Esophagus (tissue), 2 donors: ENCODE measurements around the gene KCNK1. TPM values are rescaled to one million over a fixed set of nuclear protein-coding genes. Genes with fewer than 3 reads are reported as not detected.

Source experiments
- H3K27ac ChIP-seq, 2 donors: one replicate each; pipeline ENCODE4 v1.5.1; 2013; ENCODE audit warnings: low read depth in 2 of 2, mild to moderate bottlenecking in 2 of 2, inconsistent platforms in 1 of 2, low read length in 1 of 2, moderate library complexity in 1 of 2
- H3K27me3 ChIP-seq, 2 donors: one replicate each; pipeline ENCODE4 v1.6.1; 2013; ENCODE audit warnings: low read length in 2 of 2, control low read depth in 1 of 2, mild to moderate bottlenecking in 1 of 2; ENCODE audit not compliant: insufficient read depth in 2 of 2, control insufficient read depth in 1 of 2
- H3K36me3 ChIP-seq, 2 donors: one replicate each; pipeline ENCODE4 v1.6.1; 2013; ENCODE audit warnings: low read length in 1 of 2; ENCODE audit not compliant: control insufficient read depth in 2 of 2, insufficient read depth in 2 of 2
- H3K4me1 ChIP-seq, 2 donors: one replicate each; pipeline ENCODE4 v1.6.1; 2013; ENCODE audit warnings: low read length in 1 of 2; ENCODE audit not compliant: control insufficient read depth in 2 of 2, insufficient read depth in 2 of 2
- H3K4me3 ChIP-seq, 2 donors: one replicate each; pipeline ENCODE4 v1.5.1; 2013; ENCODE audit warnings: low read length in 2 of 2, mild to moderate bottlenecking in 2 of 2, low read depth in 1 of 2, moderate library complexity in 1 of 2
- H3K9me3 ChIP-seq, 2 donors: one replicate each; pipeline ENCODE4 v1.6.1; 2013; ENCODE audit warnings: mild to moderate bottlenecking in 2 of 2, low read depth in 1 of 2, low read length in 1 of 2, moderate library complexity in 1 of 2; ENCODE audit not compliant: control insufficient read depth in 2 of 2, insufficient read depth in 1 of 2
- WGBS, 2 donors: extraction: QIAGEN DNeasy Blood & Tissue Kit; methylation state at CpG; one replicate each; pipeline ENCODE4 v1.1.7; 2013; 5-methylcytosine and 5-hydroxymethylcytosine counted together
- polyA plus RNA-seq, 2 donors: library from polyadenylated mRNA; stranded (reverse); fragments of 200-250 nt; gene quantifications; one replicate each; pipeline ENCODE4 v1.2.3, GENCODE V29; 2013
- donor health status: healthy with polysubstance abuse.
- donor health status: Bipolar disorder and iron deficiency.

Gene KCNK1
- polyA plus RNA-seq, 2 donors = 23.2 to 26.3 TPM

- Histone ChIP-seq H3K9me3 (no peaks in the 10 kb centered on the region), H3K4me3 (no peak overlapping the region), H3K27ac (no peak overlapping the region), H3K36me3 (no peaks in the 10 kb centered on the region), H3K4me1 (no peaks in the 10 kb centered on the region), H3K27me3 (no peaks in the 10 kb centered on the region)
These were observed 29.0 kb upstream of the KCNK1 start for GRCh38 chr1:233584931-233585330.

- no peaks in the 10 kb centered on the region for H3K9me3 ChIP-seq
- H3K4me3 ChIP-seq = no peak overlapping the region
- H3K27me3 ChIP-seq = no peaks in the 10 kb centered on the region
- no peaks in the 10 kb centered on the region for H3K36me3 ChIP-seq
- no peaks in the 10 kb centered on the region for H3K4me1 ChIP-seq
- WGBS, 2 donors = 88 to 90% methylated on average over 2 of the region's 2 CpGs
- no peak overlapping the region for H3K27ac ChIP-seq
These were observed 27.6 kb upstream of the KCNK1 start for GRCh38 chr1:233586301-233586700.

GRCh38 chr1:233587196-233587595 is 26.7 kb upstream of the KCNK1 start:
- no peaks in the 10 kb centered on the region for H3K36me3 ChIP-seq
- H3K4me1 ChIP-seq = no peaks in the 10 kb centered on the region
- no peak overlapping the region for H3K4me3 ChIP-seq
- no peak overlapping the region for H3K27ac ChIP-seq
- H3K27me3 ChIP-seq = no peaks in the 10 kb centered on the region
- H3K9me3 ChIP-seq = no peaks in the 10 kb centered on the region
- WGBS, 2 donors = 81 to 84% methylated on average over 4 of the region's 4 CpGs

- Histone ChIP-seq H3K4me1 (no peaks in the 10 kb centered on the region), H3K27me3 (no peaks in the 10 kb centered on the region), H3K4me3 (no peak overlapping the region), H3K9me3 (no peaks in the 10 kb centered on the region), H3K36me3 (no peaks in the 10 kb centered on the region), H3K27ac (no peak overlapping the region)
- WGBS, 2 donors = 19 to 22% methylated on average over 17 of the region's 17 CpGs
These were observed 25.7 kb upstream of the KCNK1 start for GRCh38 chr1:233587958-233588799.

- no peak overlapping the region for H3K4me3 ChIP-seq
- H3K27me3 ChIP-seq = no peaks in the 10 kb centered on the region
- WGBS, 2 donors = 38 to 40% methylated on average over 2 of the region's 2 CpGs
- H3K36me3 ChIP-seq = no peaks in the 10 kb centered on the region
- no peaks in the 10 kb centered on the region for H3K9me3 ChIP-seq
- H3K27ac ChIP-seq = no peak overlapping the region
- H3K4me1 ChIP-seq = no peaks in the 10 kb centered on the region
These were observed 16.4 kb upstream of the KCNK1 start for GRCh38 chr1:233597489-233597901.

GRCh38 chr1:233598891-233599541 is 14.9 kb upstream of the KCNK1 start:
- no peak overlapping the region for H3K4me3 ChIP-seq
- no peaks in the 10 kb centered on the region for H3K36me3 ChIP-seq
- no peaks in the 10 kb centered on the region for H3K9me3 ChIP-seq
- 49 to 57% methylated on average over 8 of the region's 8 CpGs for WGBS, 2 donors
- H3K4me1 ChIP-seq = no peaks in the 10 kb centered on the region
- H3K27ac ChIP-seq = no peak overlapping the region
- H3K27me3 ChIP-seq = no peaks in the 10 kb centered on the region

- Histone ChIP-seq H3K4me3 (no peak overlapping the region), H3K9me3 (no peaks in the 10 kb centered on the region), H3K27me3 (no peaks in the 10 kb centered on the region), H3K4me1 (no peaks in the 10 kb centered on the region), H3K27ac (no peak overlapping the region), H3K36me3 (no peaks in the 10 kb centered on the region)
- WGBS, 2 donors = 71 to 74% methylated on average over 5 of the region's 5 CpGs
These were observed 14.3 kb upstream of the KCNK1 start for GRCh38 chr1:233599542-233600073.

GRCh38 chr1:233600488-233600887 is 13.4 kb upstream of the KCNK1 start:
- no peaks in the 10 kb centered on the region for H3K9me3 ChIP-seq
- no peaks in the 10 kb centered on the region for H3K27me3 ChIP-seq
- H3K36me3 ChIP-seq = no peaks in the 10 kb centered on the region
- 25 to 31% methylated on average over 1 of the region's 1 CpG for WGBS, 2 donors
- no peak overlapping the region for H3K27ac ChIP-seq
- no peak overlapping the region for H3K4me3 ChIP-seq
- no peaks in the 10 kb centered on the region for H3K4me1 ChIP-seq

GRCh38 chr1:233603478-233603877 is 10.4 kb upstream of the KCNK1 start:
- no peaks in the 10 kb centered on the region for H3K36me3 ChIP-seq
- no peaks in the 10 kb centered on the region for H3K4me1 ChIP-seq
- WGBS, 2 donors = 83 to 96% methylated on average over 2 of the region's 2 CpGs
- H3K27me3 ChIP-seq = no peaks in the 10 kb centered on the region
- H3K27ac ChIP-seq = no peak overlapping the region
- no peak overlapping the region for H3K4me3 ChIP-seq
- H3K9me3 ChIP-seq = no peaks in the 10 kb centered on the region
